ENCODE results near the gene ARPC4.
"Not testable (repeated sequence)": the region's sequence is repeated elsewhere in the genome, so short reads cannot be mapped to it uniquely, and the experiment has no call there.

Gene ARPC4

DNA sequence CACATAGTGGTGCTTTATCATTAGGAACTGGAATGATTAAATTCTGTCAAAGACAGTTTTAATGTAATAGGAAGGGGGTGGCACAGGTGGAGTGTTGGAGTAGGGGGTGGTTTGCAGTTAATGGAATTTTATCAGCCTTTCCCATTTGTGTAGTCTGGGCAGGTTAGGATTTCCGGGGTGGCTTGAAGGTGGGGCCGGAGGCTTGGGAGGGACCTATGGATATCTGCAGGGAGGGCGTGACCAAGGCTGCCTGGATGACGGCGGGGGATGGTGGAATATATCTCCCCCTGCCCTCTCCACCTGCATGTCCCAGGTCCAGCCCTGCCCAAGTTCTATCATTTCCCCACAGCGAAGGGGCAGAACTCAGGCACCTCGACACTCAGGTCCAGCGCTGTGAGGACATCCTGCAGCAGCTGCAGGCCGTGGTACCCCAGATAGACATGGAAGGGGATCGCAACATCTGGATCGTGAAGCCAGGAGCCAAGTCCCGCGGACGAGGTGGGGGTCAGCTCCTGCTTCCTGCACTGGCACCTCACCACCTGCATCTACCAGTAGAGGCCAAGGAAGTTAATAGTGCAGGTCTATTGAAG, 32.7 kb downstream of the ARPC4 start:
- no peak for DNase-seq

- DNase-seq: peak; percentile 70
Measured at GRCh38 chr3:9826815-9827573, 34.1 kb downstream of the ARPC4 start.

DNA sequence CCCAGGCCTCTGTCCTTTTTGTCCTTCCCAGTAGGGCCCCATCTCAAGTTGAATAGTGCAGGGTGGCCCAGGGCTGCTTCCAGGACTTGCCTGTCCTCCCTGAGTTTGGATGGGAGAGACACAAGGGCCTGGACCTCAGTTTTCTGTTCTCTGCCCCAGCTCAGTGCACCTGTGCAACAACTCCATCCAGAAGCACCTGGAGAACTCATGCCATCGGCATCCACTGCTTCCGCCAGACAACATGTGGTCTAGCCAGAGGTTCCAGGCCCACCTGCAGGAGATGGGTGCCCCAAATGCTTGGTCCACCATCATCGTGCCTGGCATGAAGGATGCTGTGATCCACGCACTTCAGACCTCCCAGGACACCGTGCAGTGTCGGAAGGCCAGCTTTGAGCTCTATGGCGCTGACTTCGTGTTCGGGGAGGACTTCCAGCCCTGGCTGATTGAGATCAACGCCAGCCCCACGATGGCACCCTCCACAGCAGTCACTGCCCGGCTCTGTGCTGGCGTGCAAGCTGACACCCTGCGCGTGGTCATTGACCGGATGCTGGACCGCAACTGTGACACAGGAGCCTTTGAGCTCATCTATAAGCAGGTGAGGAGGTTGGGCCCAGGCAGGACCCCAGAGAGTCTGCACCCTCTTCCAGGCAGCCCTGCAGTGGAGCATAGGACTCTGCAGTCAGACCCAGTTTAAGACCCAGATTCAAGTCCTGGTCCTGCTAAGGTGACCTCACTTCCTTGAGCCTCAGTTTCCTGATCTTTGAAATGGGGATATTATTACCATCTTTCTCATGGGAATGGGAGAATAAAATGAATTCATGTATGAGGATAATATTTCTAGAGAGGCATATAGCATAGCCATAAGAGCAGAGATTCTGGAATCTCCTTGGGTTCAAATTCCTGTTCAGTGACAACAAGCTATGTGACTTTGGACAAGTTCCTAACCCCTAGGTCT, 36.2 kb downstream of the ARPC4 start:
- DNase-seq: no peak

DNA sequence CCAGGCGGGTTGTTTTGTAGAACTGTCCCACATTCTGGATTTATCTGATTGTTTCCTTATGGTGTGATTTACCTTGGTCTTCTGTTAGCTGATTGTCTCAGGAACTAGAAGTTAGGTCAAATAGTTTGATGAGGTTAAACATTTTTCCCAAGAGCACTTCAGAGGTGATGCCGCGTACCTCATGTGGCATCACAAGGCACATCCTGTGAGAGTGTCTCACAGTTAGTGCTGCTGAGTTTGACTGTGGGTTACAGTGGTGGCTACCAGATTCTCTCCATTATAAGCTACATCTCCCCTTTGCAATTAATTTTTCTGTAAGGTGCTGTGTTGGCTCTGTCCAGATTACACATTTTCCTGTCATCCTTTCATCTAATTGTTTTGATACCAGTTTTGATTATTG, 38.4 kb downstream of the ARPC4 start:
- DNase-seq: no peak

DNA sequence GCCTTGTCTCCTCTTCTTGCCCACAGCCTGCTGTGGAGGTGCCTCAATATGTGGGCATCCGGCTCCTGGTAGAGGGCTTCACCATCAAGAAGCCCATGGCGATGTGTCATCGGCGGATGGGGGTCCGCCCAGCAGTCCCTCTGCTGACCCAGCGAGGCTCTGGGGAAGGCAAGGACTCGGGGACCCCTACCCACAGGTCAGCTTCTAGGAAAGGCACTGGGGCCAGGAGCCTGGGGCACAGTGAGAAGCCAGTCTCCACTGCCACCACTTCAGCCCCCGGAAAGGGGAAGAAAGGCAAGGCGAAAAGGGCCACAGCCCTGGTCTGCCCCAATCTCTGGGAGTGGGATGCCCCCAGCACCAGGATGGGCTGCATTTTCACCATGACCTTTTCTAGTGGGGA, 40.2 kb downstream of the ARPC4 start:
- DNase-seq: no peak

GRCh38 chr3:9834520-9835380, 41.9 kb downstream of the ARPC4 start:
- no peak for DNase-seq

GRCh38 chr3:9837701-9838582, 45.1 kb downstream of the ARPC4 start:
- DNase-seq: peak; percentile 37

- DNase-seq: no peak
Measured at GRCh38 chr3:9838856-9839255, 46.0 kb downstream of the ARPC4 start.

DNA sequence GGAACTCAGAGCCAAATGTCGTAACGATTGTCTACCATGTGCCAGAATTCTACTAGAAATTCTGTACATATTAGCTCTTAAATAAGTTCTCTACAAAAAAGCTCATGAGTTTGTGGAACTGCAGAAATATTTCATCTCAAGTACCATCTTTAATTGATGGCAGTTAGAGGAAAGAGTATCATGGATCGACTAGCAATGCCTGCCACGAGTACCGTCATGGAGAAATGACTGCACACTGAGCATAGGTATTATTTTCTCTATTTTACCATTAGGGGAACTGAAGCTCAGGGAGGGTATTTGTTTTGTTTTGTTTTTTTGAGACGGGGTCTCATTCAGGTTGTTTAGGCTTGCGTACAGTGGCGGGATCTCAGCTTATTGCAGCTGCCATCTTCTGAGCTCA, 48.1 kb downstream of the ARPC4 start:
- no peak for DNase-seq

- peak; percentile 97 for DNase-seq
Measured at GRCh38 chr3:9843715-9844438, 51.0 kb downstream of the ARPC4 start, which contains the start of gene RPUSD3. Gene RPUSD3, minus strand, starts transcription at chr3:9844008. Its CDS starts 18 bp downstream, at chr3:9843990.

- peak; percentile 62 for DNase-seq
Measured at GRCh38 chr3:9846231-9846630, 53.3 kb downstream of the ARPC4 start.

DNA sequence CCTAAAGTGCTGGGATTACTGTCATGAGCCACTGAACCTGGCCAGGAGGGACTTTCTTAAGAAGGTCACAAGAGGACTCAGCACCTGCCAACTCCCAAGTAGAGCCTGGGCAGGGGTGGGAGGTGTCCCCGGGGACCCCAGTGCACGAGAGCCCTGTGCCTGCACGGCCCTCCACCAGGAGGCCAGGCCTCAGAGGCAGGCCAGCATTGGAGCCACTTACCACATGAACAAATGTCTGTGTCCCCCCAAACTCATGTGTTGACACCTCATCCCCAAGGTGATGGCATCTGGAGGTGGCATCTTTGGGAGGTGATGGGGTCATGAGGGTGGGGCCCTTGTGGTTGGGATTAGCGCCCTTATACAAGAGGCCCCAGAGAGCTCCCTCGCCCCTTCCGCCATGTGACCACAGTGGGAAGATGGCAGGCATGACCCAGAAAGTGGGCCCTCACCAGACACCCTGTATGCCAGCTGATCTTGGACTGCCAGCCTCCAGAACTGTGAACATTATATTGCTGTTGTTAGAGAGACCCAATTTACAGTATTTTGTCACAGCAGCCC, 54.1 kb downstream of the ARPC4 start:
- DNase-seq: peak; percentile 29

DNA sequence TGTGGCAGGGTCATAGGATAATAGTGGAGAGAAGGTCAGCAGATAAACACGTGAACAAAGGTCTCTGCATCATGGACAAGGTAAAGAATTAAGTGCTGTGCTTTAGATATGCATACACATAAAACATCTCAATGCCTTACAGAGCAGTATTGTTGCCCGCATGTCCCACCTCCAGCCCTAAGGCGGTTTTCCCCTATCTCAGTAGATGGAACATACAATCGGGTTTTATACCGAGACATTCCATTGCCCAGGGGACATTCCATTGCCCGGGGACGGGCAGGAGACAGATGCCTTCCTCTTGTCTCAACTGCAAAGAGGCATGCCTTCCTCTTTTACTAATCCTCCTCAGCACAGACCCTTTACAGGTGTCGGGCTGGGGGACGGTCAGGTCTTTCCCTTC, 55.0 kb downstream of the ARPC4 start:
- not testable (repeated sequence) for DNase-seq

DNA sequence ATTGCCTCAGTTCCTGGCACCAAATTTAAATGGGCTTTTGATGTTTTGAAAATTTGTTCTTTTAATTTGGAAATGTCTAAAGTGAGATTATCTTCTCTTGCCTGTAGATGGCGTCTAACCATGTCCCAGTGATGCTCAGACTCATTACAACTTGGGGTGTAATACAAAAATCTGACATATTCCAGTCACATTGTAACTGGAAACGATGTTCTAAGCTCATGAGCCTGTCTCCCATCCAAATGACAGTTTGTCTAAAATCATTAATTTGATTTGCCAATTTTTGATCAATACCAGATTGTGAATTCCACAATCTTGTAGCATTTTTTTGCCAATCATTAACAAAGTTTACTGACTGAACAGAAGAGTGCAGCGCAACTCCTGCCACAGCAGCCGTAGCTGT, 56.0 kb downstream of the ARPC4 start:
- peak; percentile 69 for DNase-seq

DNA sequence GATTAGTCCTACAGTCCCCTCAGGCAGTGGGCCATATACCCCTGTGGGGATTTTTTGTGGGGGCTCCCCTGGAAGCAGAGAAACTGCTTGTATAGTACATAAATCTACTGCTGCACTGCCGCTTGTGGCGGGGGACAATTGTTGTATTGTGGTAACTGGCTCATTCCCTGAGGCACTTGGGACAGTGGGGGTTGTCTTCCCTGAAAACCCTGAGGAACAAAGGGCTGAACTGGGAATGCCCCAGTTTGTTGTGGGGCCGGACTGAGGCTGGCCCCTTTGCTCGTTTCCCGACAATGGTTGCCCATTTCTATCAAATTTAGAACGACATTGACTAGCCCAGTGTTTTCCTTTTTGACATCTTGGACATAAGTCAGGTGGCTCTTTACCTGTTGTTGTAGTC, 58.5 kb downstream of the ARPC4 start:
- not testable (repeated sequence) for DNase-seq

DNA sequence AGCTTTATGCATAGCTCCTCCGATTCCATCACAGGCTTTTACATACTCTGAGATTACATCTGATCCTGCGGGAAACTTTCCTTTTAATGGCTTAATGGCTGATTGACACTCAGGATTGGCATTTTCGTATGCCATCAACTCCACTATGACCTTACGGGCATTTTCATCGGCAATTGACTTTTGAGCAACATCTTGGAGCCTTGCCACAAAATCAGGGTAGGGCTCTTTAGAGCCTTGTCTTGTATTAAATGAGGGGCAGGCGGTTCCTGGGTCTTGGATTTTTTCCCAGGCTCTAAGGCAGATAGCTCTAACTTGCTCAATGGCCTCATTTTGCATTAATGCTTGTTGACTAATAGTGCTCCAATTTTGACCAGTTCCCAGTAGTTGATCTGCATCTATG, 59.0 kb downstream of the ARPC4 start:
- DNase-seq: not testable (repeated sequence)

DNA sequence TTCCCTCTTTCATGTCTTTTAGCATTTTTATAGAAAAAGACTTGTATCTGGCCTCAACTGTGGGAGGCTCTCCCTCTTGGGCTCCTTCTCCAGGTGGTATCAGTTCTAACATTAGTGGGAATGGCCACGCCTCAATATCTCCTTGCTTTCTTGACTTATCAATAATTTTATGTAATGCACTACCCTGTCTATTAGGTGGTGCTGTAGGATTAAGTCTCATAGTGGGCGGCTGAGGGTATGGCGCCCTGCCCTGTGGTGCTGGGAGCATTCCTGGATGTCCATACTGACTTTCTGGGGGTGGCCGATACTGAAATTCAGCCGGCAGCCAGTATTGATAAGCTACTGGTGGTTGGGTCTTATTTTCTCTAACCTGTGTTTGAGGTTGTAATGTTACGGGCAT, 59.6 kb downstream of the ARPC4 start:
- DNase-seq: no peak

- not testable (repeated sequence) for DNase-seq
Measured at GRCh38 chr3:9854291-9854940, 61.5 kb downstream of the ARPC4 start.

DNA sequence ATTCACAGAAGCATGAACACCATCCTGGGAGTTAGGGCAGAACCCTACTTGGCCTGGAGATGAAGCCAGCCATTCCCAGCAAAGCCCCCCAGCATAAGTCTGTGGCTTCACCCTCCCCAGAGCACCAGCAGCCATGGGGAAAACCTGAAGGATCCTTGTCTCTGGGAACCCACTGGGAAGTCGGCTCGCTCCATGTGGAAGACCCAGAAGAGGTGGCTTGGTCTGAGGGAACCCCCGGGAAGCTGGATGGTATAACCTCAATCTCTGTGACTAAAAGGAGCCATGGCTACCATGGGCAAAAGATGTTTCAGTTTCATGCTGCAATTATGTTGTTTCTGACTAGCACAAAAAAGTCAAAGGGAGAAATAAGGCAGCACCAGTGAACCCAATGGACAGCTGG, 62.7 kb downstream of the ARPC4 start:
- DNase-seq: no peak

Measured in hematopoietic multipotent progenitor cell treated with erythropoietin and hydrocortisone succinate and interleukin-3 and kit ligand, for 4 days (in vitro differentiated cells).